Stomach (tissue), 9 donors: ENCODE results near the gene HSPA1A. TPM values are rescaled to one million over a fixed set of nuclear protein-coding genes. Genes with fewer than 3 reads are reported as not detected.

Experiments used
- DNase-seq, 2 donors: peaks; one replicate each; pipeline versions ENCODE4 v3.0.0 to v3.0.0-alpha.2; 2013 to 2019
- H3K27ac ChIP-seq, 5 donors: fragments of 200-600 bp in 4 of 5; sonication (generic) in 4 of 5; one replicate each; pipeline ENCODE4 v1.5.1; 2013 to 2019; ENCODE audit warnings: mild to moderate bottlenecking in 1 of 5, moderate library complexity in 1 of 5
- H3K27me3 ChIP-seq, 3 donors: fragments of 200-600 bp; sonication (generic); one replicate each; pipeline ENCODE4 v1.5.1; 2017 to 2019; ENCODE audit warnings: mixed run types in 1 of 3
- H3K36me3 ChIP-seq, 4 donors: fragments of 200-600 bp; sonication (generic); 1 replicate in 3 of 4; 2 replicates in 1 of 4; pipeline ENCODE4 v1.5.1; 2016 to 2019
- H3K4me1 ChIP-seq, 4 donors: fragments of 200-600 bp; sonication (generic); one replicate each; pipeline ENCODE4 v1.5.1; 2016 to 2019
- H3K4me3 ChIP-seq, 4 donors: fragments of 200-600 bp; sonication (generic) in 3 of 4; one replicate each; pipeline ENCODE4 v1.5.1; 2016 to 2019; ENCODE audit warnings: mild to moderate bottlenecking in 1 of 4
- H3K9me3 ChIP-seq, 4 donors: fragments of 200-600 bp; sonication (generic); one replicate each; pipeline ENCODE4 v1.5.1; 2016 to 2019
- EP300 ChIP-seq: sonication (generic); formaldehyde crosslinking; IDR thresholded peaks from one replicate; pipeline ENCODE4 v1.6.1; 2017; ENCODE audit warnings: antibody characterized with exemption
- POLR2A ChIP-seq, 4 donors: fragments of 450-650 bp; IDR thresholded peaks; one replicate each; pipeline ENCODE4 v1.6.1; 2016; ENCODE audit warnings: antibody characterized with exemption in 4 of 4, control low read depth in 2 of 4, mild to moderate bottlenecking in 1 of 4, moderate library complexity in 1 of 4
- POLR2AphosphoS5 ChIP-seq, 3 donors: sonication (generic); formaldehyde crosslinking; IDR thresholded peaks; one replicate each; pipeline ENCODE4 v1.6.1; 2016; ENCODE audit warnings: antibody characterized with exemption in 3 of 3
- WGBS, 5 donors: extraction: QIAGEN DNeasy Blood & Tissue Kit in 3 of 5; methylation state at CpG; one replicate each; pipeline versions ENCODE4 v1.1.5 to v1.1.7; 2013 to 2018; 5-methylcytosine and 5-hydroxymethylcytosine counted together
- intact Hi-C: fragments of 100-400 bp; cut with DNase I; formaldehyde crosslinking; loops from one replicate; pipeline ENCODE4 v1.15.1; 2023; ENCODE audit warnings: low total_unique reads
- polyA plus RNA-seq, 3 donors: library from polyadenylated mRNA; stranded (reverse); fragments of 200-250 nt; gene quantifications; one replicate each; pipeline ENCODE4 v1.2.3, GENCODE V29; 2013
- total RNA-seq, 5 donors: library from RNA; depleted of rRNA; stranded (reverse); fragments of >200 nt; gene quantifications; one replicate each; pipeline versions ENCODE4 v1.1.0 to v1.2.3, GENCODE V29; 2014 to 2016
- TF ChIP-seq, protein P1 (sequence below), 7 experiments: fragments of 450-650 bp in 4 of 7; fragments of 200-600 bp in 3 of 7; sonication (generic) in 3 of 7; IDR thresholded peaks; one replicate each; pipeline ENCODE4 v1.5.1; 2016 to 2019; ENCODE audit warnings: antibody characterized with exemption in 7 of 7, control low read depth in 2 of 7, mild to moderate bottlenecking in 1 of 7
- donor health status: healthy with polysubstance abuse.
- donor health status: Bipolar disorder and iron deficiency.
- donor health status: healthy.

HSPA1A gene
- total and polyA plus RNA-seq, 8 donors = 51.1 to 124 (median 89.5) TPM

DNA sequence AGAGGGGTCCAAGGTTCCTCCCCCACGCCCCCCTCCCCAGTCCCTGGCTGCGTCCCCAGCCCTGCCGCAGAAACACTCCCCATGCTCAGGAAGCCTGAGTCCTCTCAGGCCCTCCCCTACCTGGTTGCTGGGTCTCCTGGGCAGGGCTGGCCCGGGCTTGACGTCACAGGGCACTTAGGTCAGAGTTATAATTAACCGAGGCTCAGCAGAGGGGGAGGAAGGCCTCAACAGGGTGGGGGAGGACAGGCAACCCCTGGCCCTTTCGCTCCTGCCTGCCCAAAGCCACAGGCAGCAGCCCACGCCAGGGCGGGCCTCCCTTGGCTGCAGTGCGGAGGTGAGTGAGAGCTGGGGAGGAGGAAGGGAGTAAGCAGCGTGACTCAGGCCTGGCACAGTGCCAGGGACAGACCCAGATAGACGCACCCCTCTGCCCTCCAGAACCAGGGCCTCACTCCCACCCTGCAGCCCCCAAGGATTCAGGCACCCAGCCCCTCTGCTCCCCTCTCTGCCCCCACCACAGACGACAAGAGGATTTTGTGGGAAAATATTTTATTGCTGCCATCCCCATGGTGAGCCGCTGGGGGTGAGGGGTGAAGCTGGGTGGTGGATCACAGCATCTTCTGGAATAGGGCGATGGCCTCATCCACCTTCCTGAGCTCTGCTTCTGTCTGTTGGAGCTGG, 38.2 kb upstream of the HSPA1A start, which contains the start of gene VWA7:
TSS of gene VWA7 (minus strand) at position 340 of the 678 bp plus-strand sequence. CDS start 549 bp downstream, outside the sequence.
- no peak for TF ChIP-seq EP300
- peak in 1 of 3 donors; percentile 83 for TF ChIP-seq POLR2AphosphoS5 (IDR thresholded peaks at IDR 0.05)
- peak in 1 of 4 donors; percentile 34 for TF ChIP-seq POLR2A (IDR thresholded peaks at IDR 0.05)
- H3K36me3 ChIP-seq = peaks cover 32 to 44% (median 43%) of the 10 kb centered on the region in 4 donors
- intact Hi-C loops = no loop called here
- DNase-seq = peak; percentile 89 to 94
- peak within 1 kb of the TSS in 2 of 4 donors; percentile 1 to 24 for H3K4me3 ChIP-seq
- H3K27me3 ChIP-seq = no peaks in the 10 kb centered on the region
- no peaks in the 10 kb centered on the region for H3K9me3 ChIP-seq
- H3K4me1 ChIP-seq = peaks cover 28 to 44% (median 35%) of the 10 kb centered on the region in 4 donors
- 0 to 15% (median 11%) methylated on average over 3 to 15 of the region's 15 CpGs for WGBS, 5 donors
- H3K27ac ChIP-seq = peak within 1 kb of the TSS; percentile 78 to 90 (median 84)

DNA sequence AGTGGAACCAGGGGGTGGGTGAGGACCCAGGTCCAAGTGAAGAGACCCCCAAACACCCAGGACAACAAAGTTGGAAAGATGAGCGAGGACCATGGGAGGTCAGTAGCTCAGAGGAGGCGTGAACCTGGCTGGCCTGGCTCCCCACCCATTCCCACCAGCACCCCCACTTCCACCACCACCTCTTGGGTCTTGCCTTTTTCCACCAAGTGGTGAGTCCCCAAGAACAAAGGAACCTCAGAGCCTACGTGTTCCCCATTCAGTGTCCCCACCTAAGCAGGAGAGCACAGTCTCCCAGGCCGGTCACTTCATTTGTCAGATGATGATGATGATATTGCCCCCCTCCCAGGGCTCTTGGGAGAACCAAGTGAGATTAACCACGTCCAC, 37.7 kb upstream of the HSPA1A start:
- 81 to 95% (median 91%) methylated on average over 5 of the region's 5 CpGs for WGBS, 5 donors
- DNase-seq = no peak
- H3K4me1 ChIP-seq = peaks cover 28 to 44% (median 35%) of the 10 kb centered on the region in 4 donors
- H3K36me3 ChIP-seq = peaks cover 37 to 49% (median 48%) of the 10 kb centered on the region in 4 donors
- intact Hi-C loops = no loop called here
- TF ChIP-seq POLR2A (IDR thresholded peaks at IDR 0.05) (no peak), EP300 (no peak), POLR2AphosphoS5 (IDR thresholded peaks at IDR 0.05) (no peak)
- TF ChIP-seq, protein P1, sequence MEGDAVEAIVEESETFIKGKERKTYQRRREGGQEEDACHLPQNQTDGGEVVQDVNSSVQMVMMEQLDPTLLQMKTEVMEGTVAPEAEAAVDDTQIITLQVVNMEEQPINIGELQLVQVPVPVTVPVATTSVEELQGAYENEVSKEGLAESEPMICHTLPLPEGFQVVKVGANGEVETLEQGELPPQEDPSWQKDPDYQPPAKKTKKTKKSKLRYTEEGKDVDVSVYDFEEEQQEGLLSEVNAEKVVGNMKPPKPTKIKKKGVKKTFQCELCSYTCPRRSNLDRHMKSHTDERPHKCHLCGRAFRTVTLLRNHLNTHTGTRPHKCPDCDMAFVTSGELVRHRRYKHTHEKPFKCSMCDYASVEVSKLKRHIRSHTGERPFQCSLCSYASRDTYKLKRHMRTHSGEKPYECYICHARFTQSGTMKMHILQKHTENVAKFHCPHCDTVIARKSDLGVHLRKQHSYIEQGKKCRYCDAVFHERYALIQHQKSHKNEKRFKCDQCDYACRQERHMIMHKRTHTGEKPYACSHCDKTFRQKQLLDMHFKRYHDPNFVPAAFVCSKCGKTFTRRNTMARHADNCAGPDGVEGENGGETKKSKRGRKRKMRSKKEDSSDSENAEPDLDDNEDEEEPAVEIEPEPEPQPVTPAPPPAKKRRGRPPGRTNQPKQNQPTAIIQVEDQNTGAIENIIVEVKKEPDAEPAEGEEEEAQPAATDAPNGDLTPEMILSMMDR (IDR thresholded peaks at IDR 0.05) = no peak
- H3K27me3 ChIP-seq = no peaks in the 10 kb centered on the region
- H3K27ac ChIP-seq = peak overlapping the region; percentile 78 to 90 (median 84)
- no peaks in the 10 kb centered on the region for H3K9me3 ChIP-seq
- no peak overlapping the region for H3K4me3 ChIP-seq

DNA sequence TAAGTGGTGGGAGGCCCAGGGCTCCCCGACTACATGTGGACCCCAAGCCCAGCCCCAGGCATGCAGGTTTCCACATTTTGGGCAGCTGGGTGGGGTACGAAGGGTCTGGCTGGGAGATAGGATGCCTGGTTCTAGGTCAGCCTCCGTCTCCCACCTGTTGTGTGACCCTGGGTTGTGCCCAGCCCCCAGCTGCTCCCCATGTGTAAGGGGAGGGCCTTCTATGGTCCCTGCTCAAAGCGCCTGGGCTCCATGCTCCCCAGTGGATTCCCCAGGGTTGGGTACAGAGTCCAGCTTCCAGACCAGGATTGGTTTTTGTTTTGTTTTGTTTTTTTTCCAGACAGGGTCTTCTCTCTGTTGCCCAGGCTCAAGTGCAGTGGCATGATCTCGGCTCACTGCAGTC, 37.1 kb upstream of the HSPA1A start:
- Histone ChIP-seq H3K27me3 (no peaks in the 10 kb centered on the region), H3K36me3 (peaks cover 43 to 55% (median 54%) of the 10 kb centered on the region in 4 donors), H3K4me3 (no peak overlapping the region), H3K4me1 (peaks cover 24 to 39% (median 31%) of the 10 kb centered on the region in 4 donors), H3K9me3 (no peaks in the 10 kb centered on the region), H3K27ac (peak overlapping the region; percentile 78 to 90 (median 84))
- intact Hi-C loops = no loop called here
- WGBS, 5 donors = 91 to 96% (median 94%) methylated on average over 4 to 5 of the region's 5 CpGs
- TF ChIP-seq POLR2AphosphoS5 (IDR thresholded peaks at IDR 0.05) = no peak
- TF ChIP-seq, protein P1 (IDR thresholded peaks at IDR 0.05) = no peak
- no peak for TF ChIP-seq POLR2A (IDR thresholded peaks at IDR 0.05)
- no peak for TF ChIP-seq EP300
- DNase-seq = no peak

DNA sequence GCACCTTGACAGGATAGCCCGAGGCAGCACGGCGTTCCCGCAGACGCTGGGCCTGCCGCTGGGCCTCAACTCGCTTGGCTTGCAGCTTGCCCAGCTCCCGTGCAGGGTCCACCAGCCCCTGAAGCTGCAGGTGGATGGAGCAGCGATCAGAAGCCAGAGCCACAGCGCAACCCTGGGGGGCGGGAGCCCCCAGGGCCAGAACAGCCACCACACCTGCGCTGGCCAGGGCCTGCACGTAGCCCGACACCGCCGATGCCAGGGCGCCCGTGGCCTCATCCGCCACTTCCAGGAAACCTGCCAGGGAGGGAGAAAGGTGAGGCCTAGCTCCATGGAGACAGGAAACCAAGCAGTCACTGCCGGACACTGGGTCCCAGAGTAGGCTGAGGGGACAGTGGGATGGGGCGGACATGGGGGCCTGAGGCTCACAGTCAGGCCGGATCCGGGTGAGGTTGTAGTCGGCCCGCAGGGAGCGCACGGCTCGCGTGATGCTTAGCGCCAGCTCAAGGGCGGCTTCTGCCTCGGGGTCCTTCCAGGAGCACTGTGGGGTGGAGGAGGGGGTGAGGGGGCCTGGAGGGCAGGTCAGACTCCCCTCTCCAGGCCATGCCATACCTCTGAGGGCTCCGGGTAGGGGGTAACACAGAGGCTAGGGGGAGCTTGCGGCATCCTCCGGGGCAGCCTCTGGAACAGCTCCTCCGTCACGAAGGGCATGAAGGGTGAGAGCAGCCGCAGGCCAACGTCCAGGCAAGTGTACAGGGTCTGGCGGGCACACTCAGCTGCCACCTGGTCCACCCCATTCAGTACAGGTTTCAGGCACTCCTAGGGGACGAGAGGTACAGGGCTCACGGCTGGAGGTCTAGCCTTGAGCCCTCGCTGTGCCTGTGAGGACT, 36.1 kb upstream of the HSPA1A start:
- TF ChIP-seq, protein P1 (IDR thresholded peaks at IDR 0.05) = no peak
- TF ChIP-seq EP300 (no peak), POLR2AphosphoS5 (IDR thresholded peaks at IDR 0.05) (no peak), POLR2A (IDR thresholded peaks at IDR 0.05) (no peak)
- peaks cover 24 to 37% (median 29%) of the 10 kb centered on the region in 4 donors for H3K4me1 ChIP-seq
- no peaks in the 10 kb centered on the region for H3K9me3 ChIP-seq
- peaks cover 52 to 65% (median 64%) of the 10 kb centered on the region in 4 donors for H3K36me3 ChIP-seq
- intact Hi-C loops = no loop called here
- no peak overlapping the region for H3K4me3 ChIP-seq
- WGBS, 5 donors = 75 to 93% (median 87%) methylated on average over 27 to 43 of the region's 43 CpGs
- peak overlapping the region in 4 of 5 donors; percentile 8 to 83 (median 56) for H3K27ac ChIP-seq
- peak in 1 of 2 donors; percentile 41 for DNase-seq
- no peaks in the 10 kb centered on the region for H3K27me3 ChIP-seq
